GM19395 (cell line): ENCODE results near the gene NMU.
"Not testable (repeated sequence)": the region's sequence is repeated elsewhere in the genome, so short reads cannot be mapped to it uniquely, and the experiment has no call there.

Experiments
- ATAC-seq: cut with Tn5 transposase; IDR thresholded peaks from one replicate; pipeline ENCODE4 v1.9.1; 2021; ENCODE audit warnings: mild to moderate bottlenecking, moderate library complexity; ENCODE audit not compliant: unreplicated experiment

The NMU gene, protein sequence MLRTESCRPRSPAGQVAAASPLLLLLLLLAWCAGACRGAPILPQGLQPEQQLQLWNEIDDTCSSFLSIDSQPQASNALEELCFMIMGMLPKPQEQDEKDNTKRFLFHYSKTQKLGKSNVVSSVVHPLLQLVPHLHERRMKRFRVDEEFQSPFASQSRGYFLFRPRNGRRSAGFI

GRCh38 chr4:55635741-55636655, at the start of gene NMU:
TSS of gene NMU (minus strand) at chr4:55636298. CDS start at chr4:55636192, 106 bp downstream.
- ATAC-seq = peak; percentile 77

- no peak for ATAC-seq
These were observed 48.2 kb upstream of the NMU start for GRCh38 chr4:55684276-55684675.

- not testable (repeated sequence) for ATAC-seq
These were observed 46.7 kb upstream of the NMU start for GRCh38 chr4:55682797-55683196.

DNA sequence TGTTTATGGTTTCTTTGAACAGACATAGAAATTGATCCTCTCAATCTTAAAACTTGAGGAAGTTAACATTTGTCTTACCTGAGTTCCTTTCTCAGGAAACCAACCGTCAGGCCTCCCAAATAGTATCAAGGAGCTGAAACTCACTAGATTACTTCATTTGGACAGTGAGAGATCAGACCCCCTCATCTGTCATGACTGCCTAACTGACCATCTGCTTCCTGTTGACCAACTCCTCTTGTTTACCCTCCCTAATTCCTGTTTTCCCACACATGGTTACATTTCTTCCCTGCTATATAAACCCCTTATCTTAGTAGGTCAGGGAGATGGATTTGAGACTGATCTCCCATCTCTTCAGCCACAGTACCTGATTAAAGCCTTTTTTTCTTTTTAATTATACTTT, 46.2 kb upstream of the NMU start:
- ATAC-seq = no peak

GRCh38 chr4:55681430-55681829, 45.3 kb upstream of the NMU start:
- no peak for ATAC-seq

DNA sequence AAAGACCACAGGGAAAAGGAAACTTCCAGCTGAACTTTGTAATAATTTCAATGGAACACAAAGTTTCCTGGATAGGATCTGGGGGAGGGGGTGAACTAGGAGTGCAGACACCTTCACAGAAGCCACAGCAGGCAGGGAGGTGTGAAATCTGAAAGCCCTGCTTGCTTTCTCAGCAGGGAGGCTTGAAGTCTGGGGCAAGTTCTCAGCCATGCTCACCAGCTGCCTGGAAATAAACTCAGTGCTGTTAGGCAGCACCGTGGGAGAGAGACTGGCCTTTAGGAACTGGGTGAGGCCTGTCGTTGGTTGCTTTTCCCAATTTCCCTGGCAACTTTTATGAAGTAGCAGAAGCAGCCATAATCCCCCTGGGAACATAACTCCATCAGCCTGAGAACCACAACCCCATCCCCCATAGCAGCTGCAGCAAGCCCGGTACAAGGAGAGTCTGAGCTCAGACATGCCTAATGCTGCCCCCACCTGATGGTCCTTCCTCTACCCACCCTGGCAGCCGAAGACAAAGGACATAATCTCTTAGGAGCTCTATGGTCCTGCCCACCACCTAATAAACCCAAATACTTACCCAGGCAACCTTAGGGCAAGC, 39.2 kb upstream of the NMU start:
- ATAC-seq = no peak

DNA sequence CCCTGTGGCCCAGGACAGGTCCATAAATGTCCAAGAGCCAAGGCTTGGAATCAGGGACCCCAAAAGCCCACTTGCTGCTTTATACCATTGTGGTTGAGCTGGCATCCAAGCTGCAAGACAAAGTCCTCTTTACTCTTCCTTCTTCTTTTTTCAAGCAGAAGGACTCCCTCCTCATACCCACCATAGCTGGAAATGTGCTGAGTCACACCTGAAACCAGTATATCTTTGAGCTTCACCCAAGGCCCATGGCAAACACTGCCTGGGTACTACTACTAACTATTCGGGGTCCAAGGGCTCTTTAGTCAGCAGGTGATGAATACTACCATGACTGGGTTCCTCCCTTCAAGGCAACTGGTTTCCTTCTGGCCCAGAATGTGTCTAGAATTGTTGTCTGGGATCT, 37.3 kb upstream of the NMU start:
- ATAC-seq = no peak

- no peak for ATAC-seq
These were observed 35.6 kb upstream of the NMU start for GRCh38 chr4:55671667-55672066.

- no peak for ATAC-seq
These were observed 34.6 kb upstream of the NMU start for GRCh38 chr4:55670695-55671094.

- no peak for ATAC-seq
These were observed 32.4 kb upstream of the NMU start for GRCh38 chr4:55668449-55668848.

GRCh38 chr4:55666535-55666934, 30.4 kb upstream of the NMU start:
- no peak for ATAC-seq

GRCh38 chr4:55663145-55663544, 27.0 kb upstream of the NMU start:
- no peak for ATAC-seq

GRCh38 chr4:55661398-55662056, 25.4 kb upstream of the NMU start:
- no peak for ATAC-seq

GRCh38 chr4:55658657-55659056, 22.6 kb upstream of the NMU start:
- ATAC-seq = no peak

GRCh38 chr4:55654131-55654530, 18.0 kb upstream of the NMU start:
- no peak for ATAC-seq

DNA sequence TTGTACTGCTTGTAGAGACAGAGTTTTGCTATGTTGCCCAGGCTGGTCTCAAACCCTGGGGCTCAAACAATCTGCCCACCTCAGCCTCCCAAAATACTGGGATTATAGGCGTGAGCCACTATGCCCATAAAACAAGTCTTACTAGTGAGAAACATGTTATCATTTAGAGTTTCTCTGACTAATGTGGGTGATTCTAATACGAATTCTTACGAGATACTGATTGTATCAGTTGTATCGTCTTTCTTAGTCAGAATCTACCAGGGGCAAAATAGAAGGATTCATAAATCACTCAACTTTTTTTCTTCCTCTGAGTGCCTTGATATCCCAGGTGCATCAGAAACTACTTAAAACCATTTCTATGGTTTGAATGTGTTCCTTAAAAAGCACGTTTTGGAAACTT, 14.4 kb upstream of the NMU start:
- no peak for ATAC-seq

- ATAC-seq = no peak
These were observed 1.2 kb upstream of the NMU start for GRCh38 chr4:55637272-55637820.

DNA sequence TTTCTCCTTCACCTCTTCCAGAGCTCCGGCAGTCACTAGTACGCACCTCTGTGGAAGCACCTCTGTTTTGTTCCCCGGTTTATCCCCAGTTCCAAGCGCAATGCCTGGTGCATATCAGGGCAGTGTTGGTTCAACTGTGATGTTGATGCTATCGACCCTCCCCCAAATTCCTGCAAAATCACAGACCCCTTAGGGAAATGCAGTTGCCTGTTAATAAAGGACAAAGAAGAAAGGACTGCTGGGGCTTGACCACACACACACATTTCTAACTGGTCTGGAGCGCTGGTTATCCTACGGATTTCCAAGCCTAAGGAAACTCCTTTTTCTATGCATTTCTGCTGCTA, 530 bp upstream of the NMU start:
- no peak for ATAC-seq

GRCh38 chr4:55635282-55635681, 816 bp downstream of the NMU start:
- ATAC-seq = no peak

DNA sequence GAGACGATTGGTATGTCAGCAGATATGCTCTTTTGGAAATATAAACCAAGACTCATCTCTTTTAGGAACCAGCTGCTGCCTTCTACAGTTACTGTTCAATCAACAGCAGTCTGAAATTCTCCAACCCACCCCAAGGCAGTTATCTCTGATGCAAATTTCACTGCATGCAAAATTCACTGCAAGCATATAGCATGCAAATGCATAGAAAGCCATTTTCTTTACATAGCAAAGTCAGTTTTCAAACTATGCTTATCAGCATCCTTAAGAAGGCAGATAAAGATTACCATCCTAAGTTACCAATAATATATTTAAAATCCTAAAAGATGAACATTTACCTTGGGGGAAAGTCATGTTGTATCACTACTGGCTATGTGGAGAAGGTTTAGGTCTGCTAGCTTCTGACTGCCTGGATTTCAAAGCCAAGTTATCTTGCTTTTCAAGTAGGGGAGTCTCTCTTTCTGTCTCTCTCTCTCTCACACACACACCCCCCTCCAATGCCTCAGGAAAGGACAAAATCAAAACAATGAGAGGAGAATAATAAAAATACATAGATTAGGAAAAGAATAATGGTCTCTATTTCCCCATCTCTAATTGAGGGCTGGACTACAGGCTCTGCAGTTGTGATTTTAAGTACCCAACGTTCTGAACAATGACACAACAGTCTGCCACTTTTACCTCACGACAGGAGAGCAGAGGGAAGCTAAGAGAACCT, 1.5 kb downstream of the NMU start:
- ATAC-seq = no peak

DNA sequence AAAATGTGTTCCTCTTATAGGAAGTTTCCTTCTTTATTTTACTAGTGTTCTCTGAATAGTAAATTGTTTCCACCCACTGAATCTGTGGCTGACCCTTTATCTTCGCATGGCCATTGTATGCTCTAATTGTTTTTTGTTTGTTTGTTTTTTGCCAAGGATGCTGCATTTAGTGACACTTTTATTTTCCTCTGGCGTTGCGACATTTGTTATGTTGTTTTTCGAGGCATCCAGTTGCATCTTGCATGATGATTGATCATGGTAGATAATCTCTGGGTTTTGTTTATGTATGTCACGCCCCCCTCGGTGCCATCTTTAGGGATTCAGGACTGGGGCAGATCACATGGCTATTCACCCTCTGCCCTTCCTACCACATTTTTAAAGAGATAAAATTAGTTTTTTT, 2.2 kb downstream of the NMU start:
- ATAC-seq = no peak
